HCT116 (cell line): Measurements from ENCODE around the gene GDAP2. TPM values are rescaled to one million over a fixed set of nuclear protein-coding genes. Genes with fewer than 3 reads are reported as not detected.

Experiments
- ATAC-seq: fragments of 200-7000 bp; cut with Tn5 transposase; 2 replicates; pipeline ENCODE4 v1.9.1; 2020; ENCODE audit warnings: mild to moderate bottlenecking, moderate library complexity
- BruUV-seq: library from RNA; stranded (reverse); fragments of 400-500 nt; replicated peaks from 2 replicates; lab custom pipeline; 2021; lab: Mats Ljungman, UMichigan
- CTCF ChIA-PET: fragments of 300-600 bp; sonication (Branson Sonifier 250); formaldehyde crosslinking; loops from one replicate; lab custom pipeline; 2021; ENCODE audit warnings: antibody characterized with exemption; lab: Charles Lee
- POLR2A ChIA-PET: fragments of 300-600, 350-600 bp; sonication (Branson Sonifier 250); formaldehyde crosslinking; loops from one replicate; lab custom pipeline; 2021; ENCODE audit warnings: antibody characterized with exemption; lab: Charles Lee
- RAD21 ChIA-PET, 2 experiments: fragments of 300-600 bp; sonication (Branson Sonifier 250); formaldehyde crosslinking; loops; one replicate each; lab custom pipeline; 2023; ENCODE audit warnings: low total read pairs in 2 of 2; ENCODE audit not compliant: uncharacterized antibody in 2 of 2, unreplicated experiment in 2 of 2, low non-redundant PET in 1 of 2; lab: Charles Lee
- DNase-seq: peaks from one replicate; pipeline ENCODE4 v3.0.0-alpha.2; 2010; ENCODE audit warnings: low read depth, low spot score
- H2AFZ ChIP-seq: fragments of 200-600 bp; shearing (Covaris generic), sonication (generic); 2 replicates; pipeline ENCODE4 v1.6.1; 2017; ENCODE audit warnings: low read depth, mixed run types, mixed read lengths, antibody characterized with exemption, low read length; ENCODE audit not compliant: poor library complexity, severe bottlenecking
- H3K27ac ChIP-seq: 2 replicates; pipeline ENCODE4 v1.5.1; 2012; ENCODE audit warnings: low read depth, low read length
- H3K27me3 ChIP-seq: fragments of 200-600 bp; sonication (generic); 2 replicates; pipeline ENCODE4 v1.6.1; 2016; ENCODE audit warnings: mixed run types, low read length, mixed read lengths; ENCODE audit not compliant: insufficient read depth
- H3K36me3 ChIP-seq, 2 experiments: fragments of 200-500 bp in 1 of 2; fragments of 200-600 bp in 1 of 2; sonication (Bioruptor generic) in 1 of 2; sonication (generic) in 1 of 2; 2 replicates each; pipeline versions ENCODE4 v1.5.1 to v1.6.1; 2014 to 2016; ENCODE audit warnings: low read length in 2 of 2, inconsistent platforms in 1 of 2, mixed read lengths in 1 of 2, mixed run types in 1 of 2; ENCODE audit not compliant: insufficient read depth in 2 of 2, control insufficient read depth in 1 of 2
- H3K4me1 ChIP-seq, 2 experiments: fragments of 200-600 bp in 1 of 2; sonication (generic) in 1 of 2; 2 replicates each; pipeline versions ENCODE4 v1.5.1 to v1.6.1; 2012 to 2017; ENCODE audit warnings: low read length in 2 of 2, inconsistent platforms in 1 of 2, mild to moderate bottlenecking in 1 of 2, mixed read lengths in 1 of 2, mixed run types in 1 of 2, moderate library complexity in 1 of 2; ENCODE audit not compliant: insufficient read depth in 2 of 2, control insufficient read depth in 1 of 2
- H3K4me2 ChIP-seq: fragments of 200-600 bp; sonication (generic); 2 replicates; pipeline ENCODE4 v1.6.1; 2017; ENCODE audit warnings: mixed run types, low read length, mixed read lengths
- H3K4me3 ChIP-seq, 2 experiments: fragments of 200-600 bp in 1 of 2; sonication (generic) in 1 of 2; replicated peaks in 1 of 2; 2 replicates each; pipeline ENCODE4 v1.5.1; 2011 to 2016; ENCODE audit warnings: low read length in 2 of 2, control low read depth in 1 of 2, low read depth in 1 of 2, mild to moderate bottlenecking in 1 of 2, mixed read lengths in 1 of 2, mixed run types in 1 of 2
- H3K79me2 ChIP-seq: fragments of 200-600 bp; sonication (generic); 2 replicates; pipeline ENCODE4 v1.6.1; 2017; ENCODE audit warnings: mild to moderate bottlenecking, mixed run types, low read length, moderate library complexity, mixed read lengths; ENCODE audit not compliant: insufficient read depth
- H3K9ac ChIP-seq: fragments of 200-600 bp; sonication (generic); 2 replicates; pipeline ENCODE4 v1.6.1; 2016; ENCODE audit warnings: low read length, mixed read lengths
- H3K9me2 ChIP-seq: fragments of 200-600 bp; sonication (generic), shearing (Covaris generic); 2 replicates; pipeline ENCODE4 v1.6.1; 2017; ENCODE audit warnings: mixed run types, mild to moderate bottlenecking, moderate library complexity; ENCODE audit not compliant: insufficient read depth
- H3K9me3 ChIP-seq, 2 experiments: fragments of 200-500 bp in 1 of 2; fragments of 200-600 bp in 1 of 2; sonication (Bioruptor generic) in 1 of 2; sonication (generic) in 1 of 2; 2 replicates each; pipeline ENCODE4 v1.6.1; 2014 to 2017; ENCODE audit warnings: low read length in 2 of 2, mixed read lengths in 2 of 2, inconsistent platforms in 1 of 2, low read depth in 1 of 2, mild to moderate bottlenecking in 1 of 2, mixed run types in 1 of 2, moderate library complexity in 1 of 2; ENCODE audit not compliant: control insufficient read depth in 1 of 2, insufficient read depth in 1 of 2
- H4K20me1 ChIP-seq: fragments of 200-600 bp; sonication (generic), shearing (Covaris generic); 2 replicates; pipeline ENCODE4 v1.6.1; 2017; ENCODE audit warnings: mixed run types, mild to moderate bottlenecking, moderate library complexity; ENCODE audit not compliant: insufficient read depth
- CBX3 ChIP-seq: IDR thresholded peaks from 2 replicates; pipeline ENCODE4 v1.6.1; 2012; ENCODE audit warnings: low read depth
- CEBPB ChIP-seq: IDR thresholded peaks from 2 replicates; pipeline ENCODE4 v1.6.1; 2012; ENCODE audit warnings: low read depth
- EGR1 ChIP-seq: IDR thresholded peaks from 2 replicates; pipeline ENCODE4 v1.6.1; 2012; ENCODE audit warnings: low read depth
- ELF1 ChIP-seq: IDR thresholded peaks from 2 replicates; pipeline ENCODE4 v1.6.1; 2012; ENCODE audit warnings: low read depth, borderline replicate concordance
- EZH2 ChIP-seq: fragments of 200-600 bp; sonication (generic); IDR thresholded peaks from 2 replicates; pipeline ENCODE4 v1.6.1; 2017; ENCODE audit warnings: antibody characterized with exemption, mixed run types
- EZH2phosphoT487 ChIP-seq: fragments of 200-600 bp; IDR thresholded peaks from 2 replicates; pipeline ENCODE4 v1.6.1; 2018; ENCODE audit warnings: antibody characterized with exemption, borderline replicate concordance
- FOSL1 ChIP-seq: IDR thresholded peaks from 2 replicates; pipeline ENCODE4 v1.6.1; 2012; ENCODE audit warnings: low read depth
- JUND ChIP-seq: IDR thresholded peaks from 2 replicates; pipeline ENCODE4 v1.6.1; 2012
- POLR2A ChIP-seq: IDR thresholded peaks from 2 replicates; pipeline ENCODE4 v1.7.0; 2011; ENCODE audit warnings: borderline replicate concordance; ENCODE audit not compliant: insufficient read depth, insufficient read length; ENCODE audit errors: extremely low read depth
- POLR2AphosphoS5 ChIP-seq: IDR thresholded peaks from 2 replicates; pipeline ENCODE4 v1.6.1; 2011; ENCODE audit warnings: mild to moderate bottlenecking, low read depth, low read length, moderate library complexity
- RAD21 ChIP-seq: IDR thresholded peaks from 2 replicates; pipeline ENCODE4 v1.6.1; 2012; ENCODE audit warnings: low read depth, mild to moderate bottlenecking
- SIN3A ChIP-seq: IDR thresholded peaks from 2 replicates; pipeline ENCODE4 v1.6.1; 2012; ENCODE audit warnings: low read depth
- SP1 ChIP-seq: IDR thresholded peaks from 2 replicates; pipeline ENCODE4 v1.6.1; 2012; ENCODE audit warnings: low read depth
- SRF ChIP-seq: IDR thresholded peaks from 2 replicates; pipeline ENCODE4 v1.6.1; 2012; ENCODE audit warnings: low read depth
- TCF7L2 ChIP-seq: IDR thresholded peaks from 2 replicates; pipeline ENCODE4 v1.7.0; 2011; ENCODE audit warnings: borderline replicate concordance, inconsistent platforms; ENCODE audit not compliant: insufficient read depth, insufficient read length; ENCODE audit errors: extremely low read depth
- YY1 ChIP-seq: IDR thresholded peaks from 2 replicates; pipeline ENCODE4 v1.6.1; 2011; ENCODE audit warnings: low read length, low read depth, moderate library complexity, mild to moderate bottlenecking; ENCODE audit not compliant: insufficient replicate concordance; ENCODE audit errors: extremely low read depth
- ZFX ChIP-seq: fragments of 450-650 bp; IDR thresholded peaks from 2 replicates; pipeline ENCODE4 v1.6.1; 2017
- ZNF274 ChIP-seq: fragments of 200-500 bp; sonication (Bioruptor generic); IDR thresholded peaks from 2 replicates; pipeline ENCODE4 v1.6.1; 2014; ENCODE audit warnings: mild to moderate bottlenecking, low read depth, low read length, inconsistent platforms
- intact Hi-C: fragments of 100-400 bp; cut with micrococcal nuclease; formaldehyde crosslinking; loops from 2 replicates; pipeline ENCODE4 v1.10.0; 2022
- total RNA-seq: library from RNA; stranded (reverse); gene quantifications from one replicate; pipeline ENCODE4 v1.2.1, GENCODE V29; 2021; ENCODE audit not compliant: unreplicated experiment
- TF ChIP-seq, protein P1 (sequence below): IDR thresholded peaks from 2 replicates; pipeline ENCODE4 v1.6.1; 2012; ENCODE audit warnings: low read depth
- TF ChIP-seq, protein P2 (sequence below): IDR thresholded peaks from 2 replicates; pipeline ENCODE4 v1.6.1; 2012
- TF ChIP-seq, protein P3 (sequence below): IDR thresholded peaks from 2 replicates; pipeline ENCODE4 v1.6.1; 2012

GDAP2 gene
- total RNA-seq, 1 experiment from 2014 or later, result 21.4 TPM

DNA sequence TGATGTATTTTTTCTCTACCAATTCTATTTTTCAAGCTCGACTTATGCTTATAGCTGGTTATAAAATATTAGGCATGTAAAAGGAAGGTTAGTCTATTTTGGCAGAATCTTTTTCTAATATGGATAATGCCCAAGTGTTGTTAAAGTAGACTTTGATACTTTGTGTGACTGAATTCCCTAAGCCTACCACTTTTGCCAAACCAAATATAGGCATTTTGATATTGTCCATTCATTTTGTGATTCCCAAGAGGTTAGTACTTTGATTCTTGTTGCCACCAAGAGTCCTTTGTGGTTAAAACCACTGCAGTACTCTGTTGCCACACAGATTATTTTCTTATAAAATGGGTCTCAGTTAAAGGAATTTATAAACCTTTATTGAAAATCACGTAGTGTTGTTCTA lies 4.3 kb upstream of the GDAP2 start (continued):
- TF ChIP-seq, protein P1, sequence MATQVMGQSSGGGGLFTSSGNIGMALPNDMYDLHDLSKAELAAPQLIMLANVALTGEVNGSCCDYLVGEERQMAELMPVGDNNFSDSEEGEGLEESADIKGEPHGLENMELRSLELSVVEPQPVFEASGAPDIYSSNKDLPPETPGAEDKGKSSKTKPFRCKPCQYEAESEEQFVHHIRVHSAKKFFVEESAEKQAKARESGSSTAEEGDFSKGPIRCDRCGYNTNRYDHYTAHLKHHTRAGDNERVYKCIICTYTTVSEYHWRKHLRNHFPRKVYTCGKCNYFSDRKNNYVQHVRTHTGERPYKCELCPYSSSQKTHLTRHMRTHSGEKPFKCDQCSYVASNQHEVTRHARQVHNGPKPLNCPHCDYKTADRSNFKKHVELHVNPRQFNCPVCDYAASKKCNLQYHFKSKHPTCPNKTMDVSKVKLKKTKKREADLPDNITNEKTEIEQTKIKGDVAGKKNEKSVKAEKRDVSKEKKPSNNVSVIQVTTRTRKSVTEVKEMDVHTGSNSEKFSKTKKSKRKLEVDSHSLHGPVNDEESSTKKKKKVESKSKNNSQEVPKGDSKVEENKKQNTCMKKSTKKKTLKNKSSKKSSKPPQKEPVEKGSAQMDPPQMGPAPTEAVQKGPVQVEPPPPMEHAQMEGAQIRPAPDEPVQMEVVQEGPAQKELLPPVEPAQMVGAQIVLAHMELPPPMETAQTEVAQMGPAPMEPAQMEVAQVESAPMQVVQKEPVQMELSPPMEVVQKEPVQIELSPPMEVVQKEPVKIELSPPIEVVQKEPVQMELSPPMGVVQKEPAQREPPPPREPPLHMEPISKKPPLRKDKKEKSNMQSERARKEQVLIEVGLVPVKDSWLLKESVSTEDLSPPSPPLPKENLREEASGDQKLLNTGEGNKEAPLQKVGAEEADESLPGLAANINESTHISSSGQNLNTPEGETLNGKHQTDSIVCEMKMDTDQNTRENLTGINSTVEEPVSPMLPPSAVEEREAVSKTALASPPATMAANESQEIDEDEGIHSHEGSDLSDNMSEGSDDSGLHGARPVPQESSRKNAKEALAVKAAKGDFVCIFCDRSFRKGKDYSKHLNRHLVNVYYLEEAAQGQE, result no peak
- TF ChIP-seq POLR2A (no peak), SRF (no peak), ZFX (no peak), FOSL1 (no peak), CBX3 (no peak), CEBPB (no peak)

DNA sequence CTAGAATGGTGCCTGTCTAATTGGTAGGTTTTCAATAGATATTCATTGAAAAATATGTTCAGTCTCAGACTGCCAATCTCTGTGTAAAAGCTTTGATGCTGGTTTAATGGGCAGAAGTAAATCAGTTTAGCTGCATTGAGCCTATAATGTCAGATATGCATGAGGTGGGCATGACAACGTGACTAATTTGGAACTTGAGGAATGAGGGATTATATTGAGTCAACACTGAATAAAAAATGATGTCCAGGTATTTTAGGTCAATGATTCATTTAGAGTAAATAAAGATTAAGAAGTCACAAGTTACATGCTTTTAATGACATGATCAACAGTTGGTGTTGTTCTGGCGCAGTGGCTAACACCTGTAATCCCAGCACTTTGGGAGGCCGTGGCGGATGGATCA lies 3.2 kb upstream of the GDAP2 start:
- ChIA-PET CTCF (no interaction called here), POLR2A (no interaction called here), RAD21 (no interaction called here)
- Histone ChIP-seq H3K9ac (no peak overlapping the region), H3K9me2 (no peaks in the 10 kb centered on the region), H4K20me1 (peaks cover 14% of the 10 kb centered on the region; the same call in 1 of the 2 replicates), H3K4me3 (no peak overlapping the region), H3K79me2 (peaks cover 98% of the 10 kb centered on the region), H3K27me3 (no peaks in the 10 kb centered on the region), H3K9me3 (no peaks in the 10 kb centered on the region), H2AFZ (no peak overlapping the region), H3K4me2 (no peak overlapping the region), H3K27ac (no peak overlapping the region), H3K4me1 (peaks cover 8 to 17% of the 10 kb centered on the region in 2 experiments; a peak in 3 of 4 replicates), H3K36me3 (peaks cover 34 to 37% of the 10 kb centered on the region in 2 experiments)
- intact Hi-C loops, result no loop called here
- no TSS peak for BruUV-seq
- ATAC-seq (no peak), DNase-seq (no peak)
- TF ChIP-seq YY1 (no peak), FOSL1 (no peak), SIN3A (no peak), CBX3 (no peak), TCF7L2 (no peak), SRF (no peak), EGR1 (no peak), JUND (no peak), ZFX (no peak), RAD21 (no peak), ELF1 (no peak), SP1 (no peak), ZNF274 (no peak), EZH2phosphoT487 (no peak), POLR2AphosphoS5 (no peak), EZH2 (no peak)
- TF ChIP-seq, protein P2, sequence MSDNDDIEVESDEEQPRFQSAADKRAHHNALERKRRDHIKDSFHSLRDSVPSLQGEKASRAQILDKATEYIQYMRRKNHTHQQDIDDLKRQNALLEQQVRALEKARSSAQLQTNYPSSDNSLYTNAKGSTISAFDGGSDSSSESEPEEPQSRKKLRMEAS, result no peak
- TF ChIP-seq, protein P1, result no peak
- TF ChIP-seq, protein P3, sequence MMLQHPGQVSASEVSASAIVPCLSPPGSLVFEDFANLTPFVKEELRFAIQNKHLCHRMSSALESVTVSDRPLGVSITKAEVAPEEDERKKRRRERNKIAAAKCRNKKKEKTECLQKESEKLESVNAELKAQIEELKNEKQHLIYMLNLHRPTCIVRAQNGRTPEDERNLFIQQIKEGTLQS, result no peak
